HEK293T (cell line): Measurements from ENCODE around the gene SAMD11.

Source experiments
- FOXA1 ChIP-seq: fragments of 450-650 bp; IDR thresholded peaks from 2 replicates; pipeline ENCODE4 v1.6.1; 2016; ENCODE audit warnings: mild to moderate bottlenecking
- FOXK2 ChIP-seq: fragments of 450-650 bp; IDR thresholded peaks from 2 replicates; pipeline ENCODE4 v1.6.1; 2016; ENCODE audit warnings: mild to moderate bottlenecking
- LEF1 ChIP-seq: fragments of 450-650 bp; IDR thresholded peaks from 2 replicates; pipeline ENCODE4 v1.6.1; 2017; ENCODE audit warnings: mild to moderate bottlenecking, borderline replicate concordance
- SUZ12 ChIP-seq: fragments of 450-650 bp; IDR thresholded peaks from 2 replicates; pipeline ENCODE4 v1.6.1; 2016; ENCODE audit warnings: mild to moderate bottlenecking
- TARDBP ChIP-seq: fragments of 450-650 bp; IDR thresholded peaks from 2 replicates; pipeline ENCODE4 v1.6.1; 2016

- TF ChIP-seq FOXK2 (no peak), LEF1 (no peak), FOXA1 (no peak), SUZ12 (no peak), TARDBP (no peak)
Measured at GRCh38 chr1:911875-912739, 11.6 kb upstream of the SAMD11 start.
